Mesodermal cell (in vitro differentiated cells): Measurements from ENCODE around the gene DEPP1.

Experiments used
- H3K27ac ChIP-seq: 2 replicates; pipeline ENCODE4 v1.7.0; 2013; ENCODE audit warnings: mild to moderate bottlenecking, low read depth, low read length, moderate library complexity; ENCODE audit not compliant: severe bottlenecking
- H3K36me3 ChIP-seq: 2 replicates; pipeline ENCODE4 v1.7.1; 2013; ENCODE audit warnings: mild to moderate bottlenecking, low read length, moderate library complexity; ENCODE audit not compliant: control insufficient read depth, insufficient read depth
- H3K4me1 ChIP-seq: one replicate; pipeline ENCODE4 v1.7.1; 2013; ENCODE audit warnings: mild to moderate bottlenecking, low read length; ENCODE audit not compliant: insufficient read depth, control insufficient read depth, poor library complexity, severe bottlenecking
- H3K4me3 ChIP-seq: 2 replicates; pipeline ENCODE4 v1.7.0; 2013; ENCODE audit warnings: low read length, control low read depth, mild to moderate bottlenecking; ENCODE audit not compliant: insufficient read depth, poor library complexity, severe bottlenecking; ENCODE audit errors: extremely low read depth
- H3K9me3 ChIP-seq: 2 replicates; pipeline ENCODE4 v1.7.1; 2013; ENCODE audit warnings: mild to moderate bottlenecking, low read length, moderate library complexity; ENCODE audit not compliant: control insufficient read depth
- WGBS, 2 experiments: methylation state at CpG; one replicate each; pipeline ENCODE4 v1.1.5; 2013; ENCODE audit warnings: missing lambda C conversion rate in 2 of 2; ENCODE audit not compliant: insufficient coverage in 2 of 2; 5-methylcytosine and 5-hydroxymethylcytosine counted together

Gene DEPP1

GRCh38 chr10:44978213-44978569 is 418 bp downstream of the DEPP1 start:
- Histone ChIP-seq H3K27ac (peak overlapping the region; percentile 76), H3K4me3 (peak overlapping the region; percentile 36), H3K9me3 (no peaks in the 10 kb centered on the region), H3K36me3 (peaks cover 10% of the 10 kb centered on the region), H3K4me1 (peaks cover 78% of the 10 kb centered on the region)
- 82 to 93% methylated on average over 2 to 3 of the region's 4 CpGs for WGBS, 2 experiments

- Histone ChIP-seq H3K4me1 (peaks cover 74% of the 10 kb centered on the region), H3K4me3 (peak overlapping the region; percentile 36), H3K36me3 (peaks cover 10% of the 10 kb centered on the region), H3K9me3 (no peaks in the 10 kb centered on the region), H3K27ac (no peak overlapping the region)
- WGBS, 2 experiments = 82 to 90% methylated on average over 22 of the region's 25 CpGs
Measured at GRCh38 chr10:44977287-44978212, 1.1 kb downstream of the DEPP1 start.

GRCh38 chr10:44976352-44977198 is 2.0 kb downstream of the DEPP1 start:
- 87 to 88% methylated on average over 6 to 7 of the region's 9 CpGs for WGBS, 2 experiments

GRCh38 chr10:44975431-44976331 is 2.9 kb downstream of the DEPP1 start:
- Histone ChIP-seq H3K4me3 (peak overlapping the region; percentile 18), H3K9me3 (no peaks in the 10 kb centered on the region), H3K36me3 (peaks cover 14% of the 10 kb centered on the region), H3K27ac (peak overlapping the region; percentile 79), H3K4me1 (peaks cover 60% of the 10 kb centered on the region)
- WGBS, 2 experiments = 14 to 20% methylated on average over 6 to 9 of the region's 10 CpGs

More at GRCh38 chr10:44976352-44977198, 2.0 kb downstream of the DEPP1 start:
- H3K4me3 ChIP-seq = peak overlapping the region; percentile 1
- H3K9me3 ChIP-seq = no peaks in the 10 kb centered on the region
- H3K36me3 ChIP-seq = peaks cover 10% of the 10 kb centered on the region
- no peak overlapping the region for H3K27ac ChIP-seq
- H3K4me1 ChIP-seq = peaks cover 66% of the 10 kb centered on the region

GRCh38 chr10:44974628-44975430 is 3.8 kb downstream of the DEPP1 start:
- 6 to 7% methylated on average over 40 to 43 of the region's 46 CpGs for WGBS, 2 experiments
- no peaks in the 10 kb centered on the region for H3K9me3 ChIP-seq

GRCh38 chr10:44974082-44974627 is 4.5 kb downstream of the DEPP1 start:
- Histone ChIP-seq H3K4me3 (peak overlapping the region; percentile 18), H3K9me3 (no peaks in the 10 kb centered on the region), H3K4me1 (peaks cover 45% of the 10 kb centered on the region), H3K36me3 (peaks cover 17% of the 10 kb centered on the region), H3K27ac (no peak overlapping the region)
- 38 to 49% methylated on average over 5 to 7 of the region's 7 CpGs for WGBS, 2 experiments

More at GRCh38 chr10:44974628-44975430, 3.8 kb downstream of the DEPP1 start:
- H3K4me1 ChIP-seq = peaks cover 51% of the 10 kb centered on the region
- peak overlapping the region; percentile 73 for H3K27ac ChIP-seq
- H3K4me3 ChIP-seq = peak overlapping the region; percentile 18
- H3K36me3 ChIP-seq = peaks cover 17% of the 10 kb centered on the region

GRCh38 chr10:44973323-44974081 is 5.1 kb downstream of the DEPP1 start:
- WGBS, 2 experiments = 58 to 69% methylated on average over 11 to 15 of the region's 18 CpGs
- Histone ChIP-seq H3K4me3 (no peak overlapping the region), H3K4me1 (peaks cover 40% of the 10 kb centered on the region), H3K36me3 (peaks cover 17% of the 10 kb centered on the region), H3K27ac (no peak overlapping the region), H3K9me3 (no peaks in the 10 kb centered on the region)

- Histone ChIP-seq H3K36me3 (peaks cover 17% of the 10 kb centered on the region), H3K4me3 (no peak overlapping the region), H3K4me1 (peaks cover 36% of the 10 kb centered on the region), H3K27ac (no peak overlapping the region), H3K9me3 (no peaks in the 10 kb centered on the region)
- 53 to 79% methylated on average over 4 to 5 of the region's 6 CpGs for WGBS, 2 experiments
Measured at GRCh38 chr10:44972874-44973306, 5.7 kb downstream of the DEPP1 start.
